OCI-LY3 (cell line): Measurements from ENCODE around the gene ANKS1A.

Experiments
- H2AFZ ChIP-seq: fragments of 200-600, 300-600 bp; shearing (Covaris generic); 2 replicates; pipeline ENCODE4 v1.6.0; 2014; ENCODE audit warnings: antibody characterized with exemption, low read depth, low read length
- H3K27ac ChIP-seq: fragments of 200-600, 300-600 bp; sonication (generic); 2 replicates; pipeline ENCODE4 v1.5.1; 2014; ENCODE audit warnings: mild to moderate bottlenecking, low read length, moderate library complexity, mixed read lengths
- H3K27me3 ChIP-seq: fragments of 200-600, 300-600 bp; sonication (generic); 2 replicates; pipeline ENCODE4 v1.6.1; 2014; ENCODE audit warnings: low read depth, low read length, mixed read lengths
- H3K36me3 ChIP-seq: fragments of 200-600, 300-600 bp; sonication (generic); replicated peaks from 2 replicates; pipeline ENCODE3; 2014; ENCODE audit warnings: low read depth, low read length, mixed read lengths
- H3K4me1 ChIP-seq: fragments of 300-600, 200-600 bp; sonication (generic); 2 replicates; pipeline ENCODE4 v1.6.1; 2014; ENCODE audit warnings: low read length, mixed read lengths
- H3K4me2 ChIP-seq: fragments of 200-600, 300-600 bp; sonication (generic); 2 replicates; pipeline ENCODE4 v1.6.1; 2014; ENCODE audit warnings: low read length, mixed read lengths
- H3K4me3 ChIP-seq: fragments of 300-600, 200-600 bp; sonication (generic); 2 replicates; pipeline ENCODE4 v1.5.1; 2014; ENCODE audit warnings: antibody characterized with exemption, mild to moderate bottlenecking, low read length, moderate library complexity
- H3K79me2 ChIP-seq: fragments of 300-600, 200-600 bp; shearing (Covaris generic); 2 replicates; pipeline ENCODE4 v1.6.1; 2014; ENCODE audit warnings: mild to moderate bottlenecking, low read length, mixed read lengths
- H3K9ac ChIP-seq: fragments of 300-600, 200-600 bp; shearing (Covaris generic); 2 replicates; pipeline ENCODE4 v1.6.0; 2014; ENCODE audit warnings: mild to moderate bottlenecking, low read length, moderate library complexity
- H3K9me3 ChIP-seq: fragments of 200-600, 300-600 bp; shearing (Covaris generic); 2 replicates; pipeline ENCODE4 v1.6.1; 2014; ENCODE audit warnings: low read length, mixed read lengths; ENCODE audit not compliant: insufficient read depth
- H4K20me1 ChIP-seq: fragments of 200-600, 300-600 bp; sonication (generic); 2 replicates; pipeline ENCODE4 v1.6.1; 2016; ENCODE audit warnings: low read length, mixed read lengths; ENCODE audit not compliant: insufficient read depth
- CTCF ChIP-seq: fragments of 200-600, 300-600 bp; sonication (generic); IDR thresholded peaks from 2 replicates; pipeline ENCODE4 v1.5.1; 2014; ENCODE audit warnings: antibody characterized with exemption, low read length, low read depth
- EZH2phosphoT487 ChIP-seq: fragments of 200-600 bp; shearing (Covaris generic); IDR thresholded peaks from 2 replicates; pipeline ENCODE4 v1.6.1; 2018; ENCODE audit warnings: antibody characterized with exemption, mixed run types, low read depth

The ANKS1A gene

GRCh38 chr6:35014786-35015185 lies 125.7 kb downstream of the ANKS1A start:
- no peaks in the 10 kb centered on the region for H3K79me2 ChIP-seq
- TF ChIP-seq EZH2phosphoT487 (no peak), CTCF (no peak)
- no peak overlapping the region for H3K27ac ChIP-seq
- H3K4me3 ChIP-seq = no peak overlapping the region
- H4K20me1 ChIP-seq = no peaks in the 10 kb centered on the region
- H3K9me3 ChIP-seq = no peaks in the 10 kb centered on the region
- H3K4me2 ChIP-seq = no peak overlapping the region
- H3K4me1 ChIP-seq = peaks cover 13% of the 10 kb centered on the region
- H2AFZ ChIP-seq = no peak overlapping the region
- H3K36me3 ChIP-seq = no peaks in the 10 kb centered on the region
- no peak overlapping the region for H3K9ac ChIP-seq
- no peaks in the 10 kb centered on the region for H3K27me3 ChIP-seq

GRCh38 chr6:35015476-35015875 lies 126.4 kb downstream of the ANKS1A start:
- no peak overlapping the region for H3K4me3 ChIP-seq
- no peak overlapping the region for H3K27ac ChIP-seq
- H3K27me3 ChIP-seq = no peaks in the 10 kb centered on the region
- peaks cover 13% of the 10 kb centered on the region for H3K4me1 ChIP-seq
- no peak overlapping the region for H3K4me2 ChIP-seq
- no peaks in the 10 kb centered on the region for H3K79me2 ChIP-seq
- H3K9me3 ChIP-seq = no peaks in the 10 kb centered on the region
- TF ChIP-seq EZH2phosphoT487 = no peak
- TF ChIP-seq CTCF = no peak
- H2AFZ ChIP-seq = no peak overlapping the region
- H4K20me1 ChIP-seq = no peaks in the 10 kb centered on the region
- H3K36me3 ChIP-seq = no peaks in the 10 kb centered on the region
- no peak overlapping the region for H3K9ac ChIP-seq

GRCh38 chr6:35015996-35016395 lies 126.9 kb downstream of the ANKS1A start:
- Histone ChIP-seq H3K9ac (no peak overlapping the region), H3K4me3 (no peak overlapping the region), H3K9me3 (no peaks in the 10 kb centered on the region), H3K79me2 (no peaks in the 10 kb centered on the region), H4K20me1 (no peaks in the 10 kb centered on the region), H2AFZ (no peak overlapping the region), H3K36me3 (no peaks in the 10 kb centered on the region), H3K27me3 (no peaks in the 10 kb centered on the region), H3K4me1 (peaks cover 10% of the 10 kb centered on the region), H3K27ac (no peak overlapping the region), H3K4me2 (no peak overlapping the region)
- TF ChIP-seq EZH2phosphoT487 (no peak), CTCF (no peak)

GRCh38 chr6:35016502-35017321 lies 127.7 kb downstream of the ANKS1A start:
- no peak overlapping the region for H3K4me2 ChIP-seq
- H3K4me1 ChIP-seq = peaks cover 3% of the 10 kb centered on the region
- TF ChIP-seq EZH2phosphoT487 = no peak
- TF ChIP-seq CTCF = no peak

More at GRCh38 chr6:35016502-35017321, 127.7 kb downstream of the ANKS1A start:
- H3K9me3 ChIP-seq = no peaks in the 10 kb centered on the region
- H3K27ac ChIP-seq = no peak overlapping the region
- H4K20me1 ChIP-seq = no peaks in the 10 kb centered on the region
- no peaks in the 10 kb centered on the region for H3K79me2 ChIP-seq
- H3K9ac ChIP-seq = no peak overlapping the region
- no peak overlapping the region for H3K4me3 ChIP-seq
- no peaks in the 10 kb centered on the region for H3K27me3 ChIP-seq
- no peak overlapping the region for H2AFZ ChIP-seq
- no peaks in the 10 kb centered on the region for H3K36me3 ChIP-seq
